IMR-90 (cell line): ENCODE results near the gene CCDC198. TPM values are rescaled to one million over a fixed set of nuclear protein-coding genes. Genes with fewer than 3 reads are reported as not detected.

Experiments used
- polyA plus RNA-seq, 3 experiments: library from polyadenylated mRNA; depleted of rRNA; stranded (reverse); fragments of >200 nt; gene quantifications; 2 replicates each; pipeline ENCODE4 v1.2.3, GENCODE V29; 2012; ENCODE audit warnings: low replicate concordance in 1 of 3
- total RNA-seq: library from RNA; depleted of rRNA; stranded (reverse); fragments of >200 nt; gene quantifications from 2 replicates; pipeline ENCODE4 v1.2.3, GENCODE V29; 2012; rRNA removed

Gene CCDC198
- total and polyA plus RNA-seq, 2 of the 4 experiments (the other 2 are of a cell fraction): not detected

Other genes starting within 250 kb of the CCDC198 start
- gene EXOC5, start 225.0 kb downstream of the CCDC198 start, total RNA-seq: 52.5 and 89.7 TPM in 2 replicates
- gene EXOC5, start 225.0 kb downstream of the CCDC198 start, polyA plus RNA-seq (2012; rRNA removed): 17.9 and 22.4 TPM in 2 replicates
- gene AP5M1, start 224.9 kb downstream of the CCDC198 start, total RNA-seq: 28.3 TPM in 2 replicates
- 13.6 and 16.1 TPM in 2 replicates for gene AP5M1, start 224.9 kb downstream of the CCDC198 start, polyA plus RNA-seq (2012; rRNA removed)
- gene NAA30, start 103.3 kb downstream of the CCDC198 start, total RNA-seq: 24.4 and 25.3 TPM in 2 replicates
- gene NAA30, start 103.3 kb downstream of the CCDC198 start, polyA plus RNA-seq (2012; rRNA removed): 3.6 and 5.8 TPM in 2 replicates